B cell (primary cell): ENCODE measurements around the gene ZSCAN12. TPM values are rescaled to one million over a fixed set of nuclear protein-coding genes. Genes with fewer than 3 reads are reported as not detected.

ENCODE experiments used
- ATAC-seq: fragments of 200-7000 bp; cut with Tn5 transposase; one replicate; pipeline ENCODE4 v1.10.0; 2021; ENCODE audit warnings: low read depth, mild to moderate bottlenecking, moderate number of reproducible peaks, moderate library complexity
- CTCF ChIA-PET: fragments of 350-600 bp; sonication (Branson Sonifier 250); formaldehyde crosslinking; loops from one replicate; lab custom pipeline; 2021; ENCODE audit warnings: antibody characterized with exemption, inconsistent platforms; lab: Charles Lee
- POLR2A ChIA-PET: fragments of 350-600 bp; sonication (Branson Sonifier 250); formaldehyde crosslinking; loops from one replicate; lab custom pipeline; 2021; ENCODE audit warnings: antibody characterized with exemption; lab: Charles Lee
- DNase-seq: peaks from one replicate; pipeline ENCODE4 v3.0.0; 2013
- H2AFZ ChIP-seq: 2 replicates; pipeline ENCODE4 v1.6.1; 2012; ENCODE audit warnings: mild to moderate bottlenecking, low read depth, low read length; ENCODE audit not compliant: insufficient read depth, poor library complexity, severe bottlenecking
- H3K27ac ChIP-seq, 2 donors: 1 replicate in 1 of 2; 2 replicates in 1 of 2; pipeline ENCODE4 v1.5.1; 2012 to 2013; ENCODE audit warnings: low read length in 2 of 2, mild to moderate bottlenecking in 2 of 2, moderate library complexity in 1 of 2
- H3K27me3 ChIP-seq, 4 experiments: fragments of 200-600 bp in 1 of 4; sonication (generic) in 1 of 4; replicated peaks in 1 of 4; 1 replicate in 2 of 4; 2 replicates in 2 of 4; pipeline versions ENCODE4 v1.6.1 to v1.7.0; 2013 to 2016; ENCODE audit warnings: low read length in 3 of 4, mild to moderate bottlenecking in 2 of 4, mixed read lengths in 1 of 4, moderate library complexity in 1 of 4; ENCODE audit not compliant: insufficient read depth in 4 of 4, control insufficient read depth in 3 of 4; ENCODE audit errors: control extremely low read depth in 1 of 4
- H3K36me3 ChIP-seq, 2 experiments: replicated peaks in 1 of 2; 1 replicate in 1 of 2; 2 replicates in 1 of 2; pipeline versions ENCODE4 v1.6.1 to v1.7.1; 2013; ENCODE audit warnings: low read length in 1 of 2; ENCODE audit not compliant: insufficient read depth in 2 of 2, control insufficient read depth in 1 of 2; ENCODE audit errors: control extremely low read depth in 1 of 2, extremely low read depth in 1 of 2
- H3K4me1 ChIP-seq, 2 donors: fragments of 200-600 bp in 1 of 2; sonication (generic) in 1 of 2; 1 replicate in 1 of 2; 2 replicates in 1 of 2; pipeline versions ENCODE4 v1.5.1 to v1.6.1; 2013 to 2017; ENCODE audit warnings: low read length in 2 of 2; ENCODE audit not compliant: control insufficient read depth in 2 of 2, insufficient read depth in 2 of 2
- H3K4me2 ChIP-seq: replicated peaks from 2 replicates; pipeline ENCODE3; 2012; ENCODE audit warnings: mild to moderate bottlenecking, low read depth, low read length; ENCODE audit not compliant: poor library complexity, severe bottlenecking
- H3K4me3 ChIP-seq, 5 experiments: fragments of 200-600 bp in 1 of 5; sonication (generic) in 1 of 5; 1 replicate in 3 of 5; 2 replicates in 2 of 5; pipeline versions ENCODE4 v1.5.1 to v1.7.0; 2011 to 2016; ENCODE audit warnings: low read length in 4 of 5, mild to moderate bottlenecking in 4 of 5, low read depth in 2 of 5, control low read depth in 1 of 5, moderate library complexity in 1 of 5; ENCODE audit not compliant: insufficient read depth in 1 of 5; ENCODE audit errors: control extremely low read depth in 1 of 5, extremely low read depth in 1 of 5
- H3K79me2 ChIP-seq: fragments of 200-600 bp; sonication (generic); one replicate; pipeline ENCODE4 v1.6.0; 2016; ENCODE audit warnings: low read length; ENCODE audit not compliant: control insufficient read depth, insufficient read depth
- H3K9ac ChIP-seq: fragments of 200-600 bp; sonication (generic); 2 replicates; pipeline ENCODE4 v1.6.1; 2017; ENCODE audit warnings: mild to moderate bottlenecking, low read length, moderate library complexity
- H3K9me3 ChIP-seq, 3 donors: one replicate each; pipeline versions ENCODE4 v1.6.1 to v1.7.1; 2013; ENCODE audit warnings: low read length in 2 of 3; ENCODE audit not compliant: control insufficient read depth in 2 of 3, insufficient read depth in 1 of 3; ENCODE audit errors: control extremely low read depth in 1 of 3
- H4K20me1 ChIP-seq: 2 replicates; pipeline ENCODE4 v1.6.0; 2012; ENCODE audit warnings: mild to moderate bottlenecking, low read length; ENCODE audit not compliant: insufficient read depth, control insufficient read depth, poor library complexity, severe bottlenecking
- H3K27ac Mint-ChIP-seq: one replicate; pipeline ENCODE4 v1.8.0; 2021; ENCODE audit warnings: mixed read lengths
- H3K27me3 Mint-ChIP-seq: one replicate; pipeline ENCODE4 v1.8.0; 2021; ENCODE audit warnings: mixed read lengths
- H3K4me1 Mint-ChIP-seq: one replicate; pipeline ENCODE4 v1.8.0; 2021; ENCODE audit warnings: mixed read lengths
- H3K4me3 Mint-ChIP-seq: one replicate; pipeline ENCODE4 v1.8.0; 2021; ENCODE audit warnings: mixed read lengths
- H3K9me3 Mint-ChIP-seq: one replicate; pipeline ENCODE4 v1.8.0; 2022; ENCODE audit warnings: mixed read lengths; ENCODE audit not compliant: insufficient read depth
- EZH2 ChIP-seq: IDR thresholded peaks from 2 replicates; pipeline ENCODE4 v1.6.1; 2012; ENCODE audit warnings: borderline replicate concordance, low read depth, mild to moderate bottlenecking, moderate library complexity, low read length; ENCODE audit not compliant: insufficient read depth, poor library complexity, severe bottlenecking
- WGBS: methylation state at CpG from one replicate; pipeline ENCODE4 v1.1.5; 2013; ENCODE audit warnings: missing lambda C conversion rate; ENCODE audit not compliant: insufficient coverage; 5-methylcytosine and 5-hydroxymethylcytosine counted together
- intact Hi-C: fragments of 100-400 bp; cut with micrococcal nuclease; formaldehyde crosslinking; loops from one replicate; pipeline ENCODE4 v1.10.0; 2022
- polyA plus RNA-seq: library from polyadenylated mRNA; depleted of rRNA; stranded (reverse); fragments of >200 nt; gene quantifications from 2 replicates; pipeline ENCODE4 v1.2.3, GENCODE V29; 2012
- total RNA-seq, 2 donors: library from RNA; stranded (reverse); fragments of 120-200 nt in 1 of 2; gene quantifications; 1 replicate in 1 of 2; 2 replicates in 1 of 2; pipeline versions ENCODE4 v1.2.3 to v1.2.4, GENCODE V29; 2013 to 2022
- TF ChIP-seq, protein P1 (sequence below): fragments of 200-600 bp; IDR thresholded peaks from one replicate; pipeline ENCODE4 v1.8.0; 2022; ENCODE audit warnings: antibody characterized with exemption, mild to moderate bottlenecking

The ZSCAN12 gene
- total and polyA plus RNA-seq, 2 donors (not counting 1 experiment from before 2014, with no cell fraction given), result 3.5 to 14.8 TPM

DNA sequence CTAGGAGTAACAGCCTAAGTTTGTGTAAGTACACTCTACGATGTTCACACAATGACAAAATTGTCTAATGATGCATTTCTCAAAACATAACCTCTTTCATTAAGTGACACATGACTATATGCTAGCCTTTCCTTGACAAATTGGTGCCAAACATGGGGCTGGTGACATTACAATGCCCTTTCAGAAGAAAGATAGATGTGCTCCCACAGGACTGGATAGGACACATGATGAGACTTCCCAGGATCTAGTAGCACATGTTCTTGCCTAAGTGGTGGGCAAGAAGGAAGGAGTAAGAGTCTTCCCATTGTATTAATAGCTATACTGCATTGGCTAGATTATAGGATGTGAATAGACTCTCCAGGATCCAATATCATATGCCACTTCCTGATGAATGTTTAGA, 28.3 kb downstream of the ZSCAN12 start:
- no CpG with 5 or more reads among the region's 1 CpG for WGBS
- POLR2A ChIA-PET, result no interaction called here
- no peak overlapping the region for H2AFZ ChIP-seq
- H3K4me3 ChIP-seq, result no peak overlapping the region
- no peak overlapping the region for H3K4me2 ChIP-seq
- H3K27me3 ChIP-seq, result no peaks in the 10 kb centered on the region
- Mint-ChIP-seq H3K4me1 (peaks cover 24% of the 10 kb centered on the region), H3K27ac (peak overlapping the region; percentile 93), H3K9me3 (no peaks in the 10 kb centered on the region), H3K27me3 (no peaks in the 10 kb centered on the region), H3K4me3 (no peak overlapping the region)
- no peaks in the 10 kb centered on the region for H3K79me2 ChIP-seq
- no peaks in the 10 kb centered on the region for H3K9me3 ChIP-seq
- peak overlapping the region; percentile 23 to 57 for H3K27ac ChIP-seq
- H3K4me1 ChIP-seq, result peaks cover 22 to 23% of the 10 kb centered on the region in 2 donors
- ATAC-seq (no peak), DNase-seq (no peak)
- CTCF ChIA-PET, result interaction anchor here (0.5 to 2.9 kb wide), 4 partner anchors 11 to 1241 kb away, joined by 3 to 13 read pairs (median 5); a partner anchor contains a TSS
- peaks cover 3 to 9% of the 10 kb centered on the region in 2 experiments for H3K36me3 ChIP-seq
- H4K20me1 ChIP-seq, result no peaks in the 10 kb centered on the region
- intact Hi-C loops, result no loop called here
- H3K9ac ChIP-seq, result no peak overlapping the region
- TF ChIP-seq, protein P1, sequence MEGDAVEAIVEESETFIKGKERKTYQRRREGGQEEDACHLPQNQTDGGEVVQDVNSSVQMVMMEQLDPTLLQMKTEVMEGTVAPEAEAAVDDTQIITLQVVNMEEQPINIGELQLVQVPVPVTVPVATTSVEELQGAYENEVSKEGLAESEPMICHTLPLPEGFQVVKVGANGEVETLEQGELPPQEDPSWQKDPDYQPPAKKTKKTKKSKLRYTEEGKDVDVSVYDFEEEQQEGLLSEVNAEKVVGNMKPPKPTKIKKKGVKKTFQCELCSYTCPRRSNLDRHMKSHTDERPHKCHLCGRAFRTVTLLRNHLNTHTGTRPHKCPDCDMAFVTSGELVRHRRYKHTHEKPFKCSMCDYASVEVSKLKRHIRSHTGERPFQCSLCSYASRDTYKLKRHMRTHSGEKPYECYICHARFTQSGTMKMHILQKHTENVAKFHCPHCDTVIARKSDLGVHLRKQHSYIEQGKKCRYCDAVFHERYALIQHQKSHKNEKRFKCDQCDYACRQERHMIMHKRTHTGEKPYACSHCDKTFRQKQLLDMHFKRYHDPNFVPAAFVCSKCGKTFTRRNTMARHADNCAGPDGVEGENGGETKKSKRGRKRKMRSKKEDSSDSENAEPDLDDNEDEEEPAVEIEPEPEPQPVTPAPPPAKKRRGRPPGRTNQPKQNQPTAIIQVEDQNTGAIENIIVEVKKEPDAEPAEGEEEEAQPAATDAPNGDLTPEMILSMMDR, result no peak
- TF ChIP-seq EZH2, result no peak

DNA sequence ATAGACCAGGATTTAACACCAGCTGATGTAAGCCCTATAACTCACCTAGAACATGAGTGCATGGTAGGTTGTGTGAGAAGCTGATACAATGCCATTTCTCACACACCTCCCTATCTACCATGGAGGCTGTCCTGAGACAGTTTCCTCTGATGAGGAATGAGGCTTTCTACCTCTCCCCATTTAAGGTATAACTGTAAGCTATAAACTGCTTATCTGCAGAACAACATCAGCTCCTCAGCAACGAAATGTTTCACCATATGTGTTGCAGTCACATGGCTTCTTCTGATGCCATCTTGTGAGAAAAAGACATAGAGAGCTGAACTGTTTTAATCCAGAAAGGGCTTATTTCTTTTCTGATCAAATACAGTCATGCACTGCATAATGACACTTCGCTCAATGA, 29.1 kb downstream of the ZSCAN12 start:
- Histone ChIP-seq H3K4me2 (no peak overlapping the region), H4K20me1 (no peaks in the 10 kb centered on the region), H3K27me3 (no peaks in the 10 kb centered on the region), H3K4me1 (peaks cover 22 to 23% of the 10 kb centered on the region in 2 donors), H3K9me3 (no peaks in the 10 kb centered on the region), H3K27ac (no peak overlapping the region), H2AFZ (no peak overlapping the region), H3K9ac (no peak overlapping the region), H3K36me3 (peaks cover 11 to 14% of the 10 kb centered on the region in 2 experiments), H3K79me2 (no peaks in the 10 kb centered on the region), H3K4me3 (no peak overlapping the region)
- intact Hi-C loops, result no loop called here
- ChIA-PET CTCF (interaction anchor here (0.9 to 2.9 kb wide), 2 partner anchors 13 to 14 kb away, joined by 3 to 13 read pairs; no protein-coding TSS in a partner anchor), POLR2A (no interaction called here)
- H3K27me3 Mint-ChIP-seq, result no peaks in the 10 kb centered on the region
- H3K27ac Mint-ChIP-seq, result no peak overlapping the region
- no peak for TF ChIP-seq EZH2
- TF ChIP-seq, protein P1, result no peak
- ATAC-seq (no peak), DNase-seq (no peak)
- WGBS, result 100% methylated on average over 1 of the region's 2 CpGs
- no peaks in the 10 kb centered on the region for H3K9me3 Mint-ChIP-seq
- peaks cover 24% of the 10 kb centered on the region for H3K4me1 Mint-ChIP-seq
- H3K4me3 Mint-ChIP-seq, result no peak overlapping the region
